Measurements from ENCODE around the gene NUMA1. TPM values are rescaled to one million over a fixed set of nuclear protein-coding genes. Genes with fewer than 3 reads are reported as not detected.
A peak's percentile ranks its signal among the peaks of the same experiment; 100 is the strongest.

NUMA1 gene
- total and polyA plus RNA-seq, 9 of the 15 experiments (the other 6 are each of a cell fraction or from before 2014, with no cell fraction given), result 4.1 to 104 (median 51.2) TPM

DNA sequence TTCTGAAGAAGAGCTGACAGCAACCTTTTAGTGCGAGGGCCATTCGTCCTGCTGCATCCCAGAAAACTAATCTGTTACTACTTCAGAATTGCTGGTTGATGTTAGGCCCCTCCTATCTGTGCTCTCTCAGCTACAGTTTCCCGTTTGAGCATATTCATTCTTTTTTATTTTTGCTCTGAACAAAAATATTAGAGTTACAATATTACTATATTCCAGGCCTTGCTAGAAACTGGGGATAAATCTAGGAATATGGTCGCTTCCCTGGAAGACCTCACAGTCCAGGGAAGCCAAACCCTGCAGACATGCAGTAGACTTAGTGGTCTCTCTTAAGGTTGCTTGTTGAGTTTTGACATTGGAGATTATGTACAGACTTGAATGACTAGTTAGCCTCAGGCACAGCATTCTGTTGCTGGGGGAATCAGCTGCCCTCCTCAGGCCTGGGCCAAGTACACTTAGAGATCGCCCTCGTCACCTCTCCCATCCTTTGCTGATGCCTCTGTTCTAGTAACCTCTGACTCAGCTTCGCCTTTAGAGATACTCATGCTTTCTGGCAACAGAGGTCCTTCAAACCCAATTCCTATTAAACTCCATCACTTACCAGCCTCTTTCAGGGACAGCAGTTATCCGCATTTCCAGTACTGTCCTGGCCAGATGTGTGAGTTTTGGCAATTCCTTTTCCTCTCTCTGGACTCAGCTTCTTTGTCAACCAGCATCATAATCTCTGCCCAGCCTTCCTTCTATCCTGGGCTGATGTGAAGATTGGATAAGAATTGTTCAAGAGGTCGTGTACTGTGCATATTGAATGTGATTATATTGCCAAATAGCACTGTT lies 32.9 kb upstream of the NUMA1 start (continued):
- TF ChIP-seq, protein P1, sequence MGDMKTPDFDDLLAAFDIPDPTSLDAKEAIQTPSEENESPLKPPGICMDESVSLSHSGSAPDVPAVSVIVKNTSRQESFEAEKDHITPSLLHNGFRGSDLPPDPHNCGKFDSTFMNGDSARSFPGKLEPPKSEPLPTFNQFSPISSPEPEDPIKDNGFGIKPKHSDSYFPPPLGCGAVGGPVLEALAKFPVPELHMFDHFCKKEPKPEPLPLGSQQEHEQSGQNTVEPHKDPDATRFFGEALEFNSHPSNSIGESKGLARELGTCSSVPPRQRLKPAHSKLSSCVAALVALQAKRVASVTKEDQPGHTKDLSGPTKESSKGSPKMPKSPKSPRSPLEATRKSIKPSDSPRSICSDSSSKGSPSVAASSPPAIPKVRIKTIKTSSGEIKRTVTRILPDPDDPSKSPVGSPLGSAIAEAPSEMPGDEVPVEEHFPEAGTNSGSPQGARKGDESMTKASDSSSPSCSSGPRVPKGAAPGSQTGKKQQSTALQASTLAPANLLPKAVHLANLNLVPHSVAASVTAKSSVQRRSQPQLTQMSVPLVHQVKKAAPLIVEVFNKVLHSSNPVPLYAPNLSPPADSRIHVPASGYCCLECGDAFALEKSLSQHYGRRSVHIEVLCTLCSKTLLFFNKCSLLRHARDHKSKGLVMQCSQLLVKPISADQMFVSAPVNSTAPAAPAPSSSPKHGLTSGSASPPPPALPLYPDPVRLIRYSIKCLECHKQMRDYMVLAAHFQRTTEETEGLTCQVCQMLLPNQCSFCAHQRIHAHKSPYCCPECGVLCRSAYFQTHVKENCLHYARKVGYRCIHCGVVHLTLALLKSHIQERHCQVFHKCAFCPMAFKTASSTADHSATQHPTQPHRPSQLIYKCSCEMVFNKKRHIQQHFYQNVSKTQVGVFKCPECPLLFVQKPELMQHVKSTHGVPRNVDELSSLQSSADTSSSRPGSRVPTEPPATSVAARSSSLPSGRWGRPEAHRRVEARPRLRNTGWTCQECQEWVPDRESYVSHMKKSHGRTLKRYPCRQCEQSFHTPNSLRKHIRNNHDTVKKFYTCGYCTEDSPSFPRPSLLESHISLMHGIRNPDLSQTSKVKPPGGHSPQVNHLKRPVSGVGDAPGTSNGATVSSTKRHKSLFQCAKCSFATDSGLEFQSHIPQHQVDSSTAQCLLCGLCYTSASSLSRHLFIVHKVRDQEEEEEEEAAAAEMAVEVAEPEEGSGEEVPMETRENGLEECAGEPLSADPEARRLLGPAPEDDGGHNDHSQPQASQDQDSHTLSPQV (IDR thresholded peaks at IDR 0.05), result peak; percentile 82
- TF ChIP-seq FOXJ2 (tag; IDR thresholded peaks at IDR 0.05) (0 out of 2 replicates have a peak, but pooled peaks have one; percentile 5), ZNF3 (CRISPR knock-in tag; IDR thresholded peaks at IDR 0.05) (no peak), ZFX (CRISPR knock-in tag; IDR thresholded peaks at IDR 0.05) (peak; percentile 85), NFRKB (IDR thresholded peaks at IDR 0.05; ENCODE audit: low read depth) (peak; percentile 87; the same call in 1 of the 2 replicates), BACH1 (tag; IDR thresholded peaks at IDR 0.05) (peak; percentile 73; the same call in 1 of the 2 replicates), MTA3 (IDR thresholded peaks at IDR 0.05; ENCODE audit: borderline replicate concordance) (no peak), ASH1L (IDR thresholded peaks at IDR 0.05; ENCODE audit: borderline replicate concordance, low read depth, partially characterized antibody) (no peak), EP400 (IDR thresholded peaks at IDR 0.05) (peak; percentile 70), NBN (IDR thresholded peaks at IDR 0.05; ENCODE audit: low read depth) (peak; percentile 65; the same call in 1 of the 2 replicates), ZEB2 (IDR thresholded peaks at IDR 0.05) (no peak), SOX6 (IDR thresholded peaks at IDR 0.05) (0 out of 2 replicates have a peak, but pooled peaks have one; percentile 23), BRD4 (IDR thresholded peaks at IDR 0.05) (peak; percentile 79), SUPT5H (IDR thresholded peaks at IDR 0.05) (no peak)
- TF ChIP-seq, protein P2, sequence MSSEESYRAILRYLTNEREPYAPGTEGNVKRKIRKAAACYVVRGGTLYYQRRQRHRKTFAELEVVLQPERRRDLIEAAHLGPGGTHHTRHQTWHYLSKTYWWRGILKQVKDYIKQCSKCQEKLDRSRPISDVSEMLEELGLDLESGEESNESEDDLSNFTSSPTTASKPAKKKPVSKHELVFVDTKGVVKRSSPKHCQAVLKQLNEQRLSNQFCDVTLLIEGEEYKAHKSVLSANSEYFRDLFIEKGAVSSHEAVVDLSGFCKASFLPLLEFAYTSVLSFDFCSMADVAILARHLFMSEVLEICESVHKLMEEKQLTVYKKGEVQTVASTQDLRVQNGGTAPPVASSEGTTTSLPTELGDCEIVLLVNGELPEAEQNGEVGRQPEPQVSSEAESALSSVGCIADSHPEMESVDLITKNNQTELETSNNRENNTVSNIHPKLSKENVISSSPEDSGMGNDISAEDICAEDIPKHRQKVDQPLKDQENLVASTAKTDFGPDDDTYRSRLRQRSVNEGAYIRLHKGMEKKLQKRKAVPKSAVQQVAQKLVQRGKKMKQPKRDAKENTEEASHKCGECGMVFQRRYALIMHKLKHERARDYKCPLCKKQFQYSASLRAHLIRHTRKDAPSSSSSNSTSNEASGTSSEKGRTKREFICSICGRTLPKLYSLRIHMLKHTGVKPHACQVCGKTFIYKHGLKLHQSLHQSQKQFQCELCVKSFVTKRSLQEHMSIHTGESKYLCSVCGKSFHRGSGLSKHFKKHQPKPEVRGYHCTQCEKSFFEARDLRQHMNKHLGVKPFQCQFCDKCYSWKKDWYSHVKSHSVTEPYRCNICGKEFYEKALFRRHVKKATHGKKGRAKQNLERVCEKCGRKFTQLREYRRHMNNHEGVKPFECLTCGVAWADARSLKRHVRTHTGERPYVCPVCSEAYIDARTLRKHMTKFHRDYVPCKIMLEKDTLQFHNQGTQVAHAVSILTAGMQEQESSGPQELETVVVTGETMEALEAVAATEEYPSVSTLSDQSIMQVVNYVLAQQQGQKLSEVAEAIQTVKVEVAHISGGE (CRISPR knock-in tag; IDR thresholded peaks at IDR 0.05), result no peak
- TF ChIP-seq, protein P3, sequence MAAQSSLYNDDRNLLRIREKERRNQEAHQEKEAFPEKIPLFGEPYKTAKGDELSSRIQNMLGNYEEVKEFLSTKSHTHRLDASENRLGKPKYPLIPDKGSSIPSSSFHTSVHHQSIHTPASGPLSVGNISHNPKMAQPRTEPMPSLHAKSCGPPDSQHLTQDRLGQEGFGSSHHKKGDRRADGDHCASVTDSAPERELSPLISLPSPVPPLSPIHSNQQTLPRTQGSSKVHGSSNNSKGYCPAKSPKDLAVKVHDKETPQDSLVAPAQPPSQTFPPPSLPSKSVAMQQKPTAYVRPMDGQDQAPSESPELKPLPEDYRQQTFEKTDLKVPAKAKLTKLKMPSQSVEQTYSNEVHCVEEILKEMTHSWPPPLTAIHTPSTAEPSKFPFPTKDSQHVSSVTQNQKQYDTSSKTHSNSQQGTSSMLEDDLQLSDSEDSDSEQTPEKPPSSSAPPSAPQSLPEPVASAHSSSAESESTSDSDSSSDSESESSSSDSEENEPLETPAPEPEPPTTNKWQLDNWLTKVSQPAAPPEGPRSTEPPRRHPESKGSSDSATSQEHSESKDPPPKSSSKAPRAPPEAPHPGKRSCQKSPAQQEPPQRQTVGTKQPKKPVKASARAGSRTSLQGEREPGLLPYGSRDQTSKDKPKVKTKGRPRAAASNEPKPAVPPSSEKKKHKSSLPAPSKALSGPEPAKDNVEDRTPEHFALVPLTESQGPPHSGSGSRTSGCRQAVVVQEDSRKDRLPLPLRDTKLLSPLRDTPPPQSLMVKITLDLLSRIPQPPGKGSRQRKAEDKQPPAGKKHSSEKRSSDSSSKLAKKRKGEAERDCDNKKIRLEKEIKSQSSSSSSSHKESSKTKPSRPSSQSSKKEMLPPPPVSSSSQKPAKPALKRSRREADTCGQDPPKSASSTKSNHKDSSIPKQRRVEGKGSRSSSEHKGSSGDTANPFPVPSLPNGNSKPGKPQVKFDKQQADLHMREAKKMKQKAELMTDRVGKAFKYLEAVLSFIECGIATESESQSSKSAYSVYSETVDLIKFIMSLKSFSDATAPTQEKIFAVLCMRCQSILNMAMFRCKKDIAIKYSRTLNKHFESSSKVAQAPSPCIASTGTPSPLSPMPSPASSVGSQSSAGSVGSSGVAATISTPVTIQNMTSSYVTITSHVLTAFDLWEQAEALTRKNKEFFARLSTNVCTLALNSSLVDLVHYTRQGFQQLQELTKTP (IDR thresholded peaks at IDR 0.05; ENCODE audit: low read depth in 1 of 2, partially characterized antibody in 2 of 2), result peak in 1 of 2 experiments; percentile 45

Data from K562 (cell line).